ENCODE data around the gene PAXX. TPM values are rescaled to one million over a fixed set of nuclear protein-coding genes. Genes with fewer than 3 reads are reported as not detected.

Gene PAXX
- polyA plus RNA-seq, 4 donors = 26.9 to 46.1 (median 31.5) TPM

DNA sequence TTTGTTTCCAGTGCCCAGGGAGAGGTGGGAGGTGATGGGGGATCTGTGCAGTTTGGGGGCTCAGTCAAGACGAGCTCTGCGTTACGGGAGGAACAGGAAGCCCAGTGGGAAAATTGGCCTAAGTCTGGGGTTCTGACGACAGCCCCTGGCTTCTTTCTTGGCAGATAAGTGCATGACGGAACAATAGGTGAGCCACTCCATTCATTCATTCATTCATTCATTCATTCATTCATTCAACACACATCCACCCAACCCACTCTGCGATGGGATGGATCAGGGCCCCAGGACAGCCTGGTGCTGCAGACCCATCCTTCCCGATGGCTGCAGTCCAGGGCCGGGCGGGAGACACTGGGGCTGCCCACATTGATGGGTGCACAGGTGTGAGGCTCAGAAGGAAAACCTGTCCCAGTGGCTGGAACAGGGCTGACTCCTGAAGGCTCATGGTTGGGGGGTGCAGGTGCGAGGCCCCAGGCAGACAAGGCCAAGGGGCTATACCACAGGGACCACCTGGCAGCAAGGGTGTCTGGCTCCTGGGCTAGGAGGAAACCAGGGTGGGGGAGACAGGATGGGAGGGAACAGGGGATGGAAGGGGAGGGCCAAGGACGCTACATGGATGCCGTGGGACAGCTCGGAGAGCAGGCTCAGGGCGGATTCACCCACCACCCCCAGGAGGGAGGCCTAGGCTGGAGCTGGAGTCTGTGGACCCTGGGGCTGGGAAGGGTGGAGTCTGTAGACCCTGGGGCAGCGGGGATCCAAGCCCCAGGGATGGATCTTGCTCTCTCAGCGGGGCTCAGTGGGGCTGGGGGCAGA, 11.3 kb upstream of the PAXX start:
- DNase-seq (ENCODE audit: low read depth in 4 of 4, low spot score in 3 of 4) = no peak

DNA sequence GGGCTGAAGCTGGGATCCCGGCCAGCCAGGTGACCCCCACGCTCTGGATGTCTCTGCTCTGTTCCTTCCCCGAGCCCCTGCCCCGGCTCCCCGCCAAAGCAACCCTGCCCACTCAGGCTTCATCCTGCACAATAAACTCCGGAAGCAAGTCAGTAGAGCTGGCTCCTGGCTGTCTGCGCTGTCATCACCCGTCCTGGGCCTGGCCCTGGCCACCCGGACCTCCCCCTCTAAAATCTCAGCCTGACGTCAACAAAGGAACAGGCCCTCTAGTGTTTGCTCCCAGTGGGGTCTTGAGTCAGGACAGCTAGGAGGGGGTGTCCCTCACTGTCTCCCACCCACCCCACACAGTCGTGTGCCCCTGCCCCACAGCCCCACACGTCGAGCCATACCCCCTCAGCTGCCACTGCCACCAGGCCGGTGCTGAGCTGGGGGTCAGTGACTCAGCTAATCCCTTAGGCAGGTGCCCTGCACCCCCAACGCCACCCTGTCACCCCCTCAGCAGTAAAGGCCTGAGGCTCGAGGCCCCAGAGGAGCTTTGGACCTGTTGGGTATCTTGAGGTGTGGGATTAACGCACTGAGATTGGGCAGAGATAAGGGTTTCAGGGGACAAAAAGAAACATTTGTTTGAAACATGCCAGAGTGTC, 10.5 kb upstream of the PAXX start:
- DNase-seq (ENCODE audit: low read depth in 4 of 4, low spot score in 3 of 4) = no peak

DNA sequence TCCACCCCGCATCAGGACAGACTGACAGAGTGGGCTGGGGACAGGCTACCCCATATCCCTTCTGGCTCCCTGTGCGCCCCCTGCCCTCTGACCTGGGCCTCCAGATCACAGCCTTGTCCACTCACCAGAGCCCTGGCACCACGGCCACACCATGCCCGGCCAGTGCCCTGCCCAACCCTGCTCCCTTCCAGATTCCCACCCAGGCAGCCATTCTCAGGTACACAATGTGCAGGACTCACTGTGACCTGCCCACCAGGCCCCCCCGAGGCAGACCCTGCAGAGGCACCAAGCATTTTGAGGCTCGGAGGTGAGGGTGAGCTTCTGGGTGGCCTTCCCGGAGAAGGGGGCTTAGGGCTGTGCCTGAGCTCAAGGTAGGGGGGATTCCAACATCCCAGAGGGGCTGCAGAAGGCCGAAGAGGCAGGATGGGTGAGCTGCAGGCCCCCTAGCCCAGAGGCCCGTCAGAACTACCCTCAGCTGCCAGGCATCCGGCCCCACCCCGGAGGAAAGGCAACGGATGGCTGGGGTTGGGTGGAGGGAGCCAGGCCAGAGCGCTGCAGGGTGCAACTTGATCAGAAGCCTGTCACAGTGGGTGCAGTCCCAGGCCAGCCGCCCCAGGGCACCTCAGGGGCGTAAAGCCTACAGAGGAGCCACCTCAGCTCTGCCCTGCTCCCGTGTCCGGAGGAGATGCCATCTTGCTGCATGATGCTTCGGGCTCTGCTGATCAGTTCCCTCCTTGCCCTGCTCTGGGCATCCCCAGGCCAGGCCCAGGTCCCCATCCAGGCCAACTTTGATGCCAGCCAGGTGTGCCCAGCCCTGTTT, 9.8 kb upstream of the PAXX start, which contains the start of gene LCNL1:
TSS of gene LCNL1 (plus strand) at position 762 of the 820 bp plus-strand sequence. CDS start 594 bp downstream, outside the sequence.
- DNase-seq (ENCODE audit: low read depth in 4 of 4, low spot score in 3 of 4) = no peak

DNA sequence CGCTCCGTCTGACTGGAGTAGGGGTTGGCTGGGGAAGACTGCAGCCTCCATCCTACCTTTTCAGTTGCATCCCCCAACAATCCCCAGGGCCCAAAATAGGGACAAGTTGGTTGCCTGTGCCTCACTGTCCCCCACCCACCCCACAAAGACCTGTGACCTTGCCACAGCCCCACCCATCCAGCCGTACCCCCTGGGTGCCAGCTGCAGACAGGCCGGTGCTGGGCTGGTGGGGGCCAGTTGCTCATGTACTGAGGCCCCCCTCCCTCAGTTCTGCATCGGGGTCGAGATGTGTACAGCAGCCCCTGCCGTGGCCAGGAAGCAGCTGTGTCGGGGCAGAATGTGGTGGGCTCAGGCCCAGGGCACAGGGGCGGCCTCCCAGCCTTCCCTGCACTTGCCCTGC, 9.1 kb upstream of the PAXX start:
- DNase-seq (ENCODE audit: low read depth in 4 of 4, low spot score in 3 of 4) = no peak

DNA sequence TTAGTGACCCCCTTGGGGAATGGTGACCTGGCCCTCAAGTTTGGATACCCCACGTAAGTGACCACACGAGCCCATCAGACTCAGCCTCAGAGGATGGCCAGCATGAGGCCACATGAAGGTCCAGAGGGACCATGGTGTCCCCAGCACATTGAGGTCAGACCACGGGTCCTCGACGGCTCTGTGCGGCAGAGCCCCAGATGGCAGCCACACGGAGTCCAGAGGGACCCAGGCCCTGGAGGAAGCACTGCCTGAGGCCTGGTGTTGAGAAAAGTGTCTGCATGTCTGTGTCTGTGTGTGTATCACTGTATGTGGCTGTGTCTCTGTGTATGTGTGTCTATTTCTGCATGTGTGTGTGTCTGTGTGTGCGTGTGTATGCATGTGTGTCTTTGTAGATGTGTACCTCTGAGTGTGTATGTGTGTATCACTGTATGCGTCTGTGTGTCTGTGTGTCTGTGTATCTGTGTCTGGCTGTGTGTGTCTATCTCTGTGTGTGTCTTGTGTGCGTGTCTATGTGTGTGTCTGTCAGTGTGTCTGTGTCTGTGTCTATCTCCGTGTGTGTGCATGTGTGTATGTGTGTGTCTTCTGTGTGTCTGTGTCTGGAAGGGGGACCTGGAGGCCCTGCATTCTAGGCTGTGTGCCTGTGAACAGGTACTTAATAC, 8.4 kb upstream of the PAXX start:
- no peak for DNase-seq (ENCODE audit: low read depth in 4 of 4, low spot score in 3 of 4)

DNA sequence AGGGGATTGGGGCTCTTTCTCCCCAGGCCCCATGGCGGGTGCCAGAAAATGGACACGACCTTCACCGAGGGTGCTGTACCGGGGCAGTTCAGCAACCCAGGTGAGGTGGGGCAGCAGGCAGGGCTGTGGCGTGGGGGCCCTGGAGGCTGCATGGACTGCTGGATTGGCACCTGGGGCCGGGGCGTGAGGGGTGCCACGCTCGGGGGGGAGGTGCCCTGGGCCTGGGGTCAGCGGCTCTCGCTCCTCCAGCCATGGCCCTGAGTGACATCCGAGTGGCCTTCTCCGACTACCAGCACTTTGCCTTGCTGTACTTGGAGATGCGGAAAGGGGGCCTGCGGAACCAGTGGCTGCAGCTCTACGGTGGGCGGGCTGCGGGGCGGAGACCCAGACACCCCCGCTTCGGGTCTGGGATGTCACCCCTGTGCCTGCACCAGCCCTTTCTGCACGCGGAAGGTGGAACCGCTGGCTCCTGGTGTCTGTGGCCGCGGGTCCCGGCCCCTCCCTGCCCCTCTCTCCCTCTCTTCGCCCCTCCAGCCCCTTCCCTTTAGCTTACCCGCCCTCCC, 7.7 kb upstream of the PAXX start:
- DNase-seq (ENCODE audit: low read depth in 4 of 4, low spot score in 3 of 4) = no peak

DNA sequence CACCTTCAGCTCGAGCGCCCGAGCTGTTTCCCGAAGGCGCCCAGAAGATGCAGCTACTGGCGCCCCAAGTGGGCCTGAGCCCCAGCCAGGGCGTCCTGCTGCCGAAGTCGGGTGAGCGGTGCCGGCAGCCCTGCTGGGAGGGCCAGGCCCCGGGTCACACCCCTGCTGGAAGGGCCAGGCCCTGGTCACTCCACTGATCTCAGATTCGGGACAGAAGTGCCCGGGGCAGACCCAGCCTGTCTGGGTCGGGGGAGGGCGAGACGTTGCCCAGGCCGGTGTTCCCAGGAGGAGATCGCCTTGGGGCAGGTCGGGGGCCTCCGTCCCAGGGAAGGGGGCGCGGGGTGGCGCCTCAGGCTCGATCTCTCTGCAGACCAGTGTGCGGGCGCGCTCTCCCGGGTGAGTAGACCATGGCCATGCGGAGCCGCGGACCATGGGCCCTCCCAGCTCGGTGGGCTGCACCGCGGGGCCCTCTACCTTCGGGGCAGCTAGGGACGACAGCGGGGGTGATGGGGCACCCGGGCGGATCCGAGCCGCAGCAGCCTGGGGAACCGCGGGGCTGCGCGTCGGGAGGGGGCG, 7.1 kb upstream of the PAXX start:
- DNase-seq (ENCODE audit: low read depth in 4 of 4, low spot score in 3 of 4) = no peak

DNA sequence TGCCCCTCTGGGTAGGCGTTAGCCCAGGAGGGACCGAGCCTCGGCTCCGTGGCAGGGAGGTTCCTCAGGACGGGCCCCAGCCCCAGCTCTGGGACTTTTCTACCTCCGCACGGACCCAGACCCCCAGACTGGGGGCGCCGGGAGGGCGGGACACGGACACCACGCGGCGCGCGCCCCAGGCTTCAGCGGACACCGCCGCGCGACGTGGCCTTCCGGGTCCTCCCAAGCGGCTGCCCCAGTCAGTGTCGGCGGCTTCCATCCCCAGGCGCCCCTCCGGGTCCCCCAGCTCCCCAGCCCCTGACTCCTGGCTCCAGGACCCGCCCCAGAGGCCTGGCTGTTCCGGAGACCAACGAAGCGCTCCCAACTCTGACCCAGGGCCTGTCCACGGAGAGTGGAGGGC, 6.4 kb upstream of the PAXX start:
- DNase-seq (ENCODE audit: low read depth in 4 of 4, low spot score in 3 of 4) = no peak

DNA sequence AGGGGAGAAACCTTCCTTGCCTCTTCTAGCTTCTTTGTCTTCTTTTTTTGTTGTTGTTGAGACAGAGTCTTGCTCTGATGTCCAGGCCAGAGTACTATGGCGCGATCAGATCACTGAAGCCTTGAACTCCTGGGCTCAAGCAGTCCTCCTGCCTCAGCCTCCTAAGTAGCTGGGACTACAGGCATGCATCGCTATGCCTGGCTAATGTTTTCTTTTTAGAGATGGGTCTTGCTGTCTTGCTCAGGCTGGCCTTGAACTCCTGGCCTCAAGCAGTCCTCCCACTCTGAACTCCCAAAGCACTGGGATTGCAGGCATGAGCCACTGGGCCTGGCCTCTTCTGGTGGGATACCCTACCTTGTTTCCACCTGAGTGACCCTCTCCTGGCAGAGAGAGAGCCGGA, 3.4 kb upstream of the PAXX start:
- DNase-seq (ENCODE audit: low read depth in 4 of 4, low spot score in 3 of 4) = no peak

DNA sequence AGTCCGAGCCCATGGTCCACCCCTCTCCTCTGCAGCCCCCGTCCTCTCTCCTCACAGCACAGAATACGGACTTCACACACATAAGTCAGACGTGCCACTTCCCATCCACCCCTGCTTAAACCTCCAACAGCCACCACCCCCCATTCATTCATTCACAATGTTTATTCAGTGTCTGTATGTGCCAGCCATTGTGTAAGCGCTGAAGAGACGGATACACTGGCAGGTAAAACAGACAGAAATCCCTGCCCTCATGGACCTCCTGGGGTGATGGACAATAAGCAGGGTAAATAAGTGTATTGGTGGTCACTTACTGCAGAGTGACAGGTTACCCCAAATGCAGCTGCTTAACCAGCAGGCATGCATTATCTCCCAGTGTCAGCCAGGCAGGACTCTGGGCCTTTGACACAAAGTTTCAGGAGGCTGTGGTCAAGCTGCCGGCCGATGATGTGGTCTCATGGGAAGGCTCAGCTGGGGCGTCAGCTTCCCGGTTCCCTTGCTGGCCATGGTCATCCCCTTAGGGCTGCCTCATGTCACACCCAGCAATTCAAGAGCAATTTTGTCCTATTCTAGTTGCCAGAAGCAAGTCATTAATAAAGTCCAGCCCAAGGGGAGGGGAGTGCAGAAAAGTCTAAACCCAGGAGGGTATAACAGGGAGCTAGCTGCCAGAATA, 1.8 kb upstream of the PAXX start:
- no peak for DNase-seq (ENCODE audit: low read depth in 4 of 4, low spot score in 3 of 4)

DNA sequence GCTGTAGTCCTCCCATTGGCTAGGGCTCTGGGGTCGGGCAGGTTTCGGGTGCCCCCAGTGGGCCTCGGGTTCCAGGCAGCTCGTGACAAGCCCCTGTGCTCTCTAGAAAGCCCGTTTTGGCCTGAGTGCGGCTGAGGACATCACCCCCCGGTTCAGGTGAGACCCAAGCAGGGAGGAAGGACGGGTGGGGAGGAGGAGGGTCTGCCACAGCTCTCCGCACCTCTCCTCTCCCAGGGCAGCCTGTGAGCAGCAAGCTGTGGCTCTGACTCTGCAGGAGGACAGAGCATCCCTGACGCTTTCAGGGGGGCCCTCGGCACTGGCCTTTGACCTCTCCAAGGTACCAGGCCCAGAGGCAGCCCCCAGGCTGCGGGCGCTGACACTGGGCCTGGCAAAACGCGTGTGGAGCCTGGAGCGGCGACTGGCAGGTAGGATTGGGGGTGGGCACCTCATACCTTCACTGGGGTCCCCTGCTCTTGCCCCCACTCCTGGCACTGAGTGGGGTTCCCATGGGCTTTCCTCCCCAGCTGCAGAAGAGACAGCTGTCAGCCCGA, 672 bp downstream of the PAXX start:
- DNase-seq (ENCODE audit: low read depth in 4 of 4, low spot score in 3 of 4) = no peak

DNA sequence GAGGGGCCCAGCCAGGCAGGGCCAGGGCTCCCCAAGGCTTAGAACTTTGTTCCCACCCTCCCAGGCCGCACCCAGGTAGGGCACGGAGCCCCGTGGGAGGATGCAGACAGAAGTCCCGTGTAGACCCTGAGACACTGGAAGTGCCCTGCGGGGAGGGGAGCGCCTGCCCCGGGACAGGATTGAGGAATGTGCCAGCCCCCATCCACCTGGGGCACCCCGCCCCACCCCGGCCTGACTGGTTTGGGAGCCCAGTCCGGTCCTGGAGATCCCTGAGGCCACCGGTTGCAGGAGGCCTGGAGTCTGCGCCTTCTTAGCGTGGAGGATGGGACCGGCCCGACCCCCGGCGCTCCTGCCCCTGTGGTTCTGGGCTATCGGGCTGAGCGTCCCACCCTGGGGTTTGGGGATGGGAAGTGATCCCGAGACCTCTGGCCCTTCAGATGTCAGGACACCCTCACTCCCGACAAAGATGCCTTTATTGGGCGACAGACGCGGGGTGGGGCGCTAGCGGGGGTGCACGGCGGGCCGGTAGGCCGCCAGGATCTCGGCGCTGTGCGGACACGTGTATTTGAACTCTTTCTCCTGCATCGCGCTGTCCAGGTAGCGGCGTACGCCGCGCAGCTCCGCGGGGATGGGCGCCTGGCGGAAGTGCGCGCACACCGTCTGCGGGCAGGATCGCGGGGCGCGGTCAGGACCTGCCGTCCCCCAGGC, 2.1 kb downstream of the PAXX start:
- DNase-seq (ENCODE audit: low read depth in 4 of 4, low spot score in 3 of 4) = no peak

DNA sequence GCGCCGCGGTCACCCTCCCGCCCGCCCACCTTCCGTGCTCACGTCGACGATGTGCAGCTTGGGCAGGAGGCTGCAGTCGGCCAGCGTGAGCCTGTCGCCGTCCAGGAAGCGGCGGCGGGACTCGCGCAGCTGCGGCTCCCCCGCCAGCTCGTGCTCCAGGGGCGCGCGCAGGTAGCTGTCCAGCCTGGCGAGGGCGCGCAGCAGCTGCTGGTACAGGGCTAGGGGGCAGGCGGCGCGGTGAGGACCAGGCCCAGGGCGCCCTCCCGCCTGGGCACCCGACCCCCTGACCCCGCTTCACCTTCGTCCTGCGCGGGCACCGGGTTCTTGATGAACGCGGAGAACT, 2.6 kb downstream of the PAXX start:
- DNase-seq (ENCODE audit: low read depth in 4 of 4, low spot score in 3 of 4) = no peak

DNA sequence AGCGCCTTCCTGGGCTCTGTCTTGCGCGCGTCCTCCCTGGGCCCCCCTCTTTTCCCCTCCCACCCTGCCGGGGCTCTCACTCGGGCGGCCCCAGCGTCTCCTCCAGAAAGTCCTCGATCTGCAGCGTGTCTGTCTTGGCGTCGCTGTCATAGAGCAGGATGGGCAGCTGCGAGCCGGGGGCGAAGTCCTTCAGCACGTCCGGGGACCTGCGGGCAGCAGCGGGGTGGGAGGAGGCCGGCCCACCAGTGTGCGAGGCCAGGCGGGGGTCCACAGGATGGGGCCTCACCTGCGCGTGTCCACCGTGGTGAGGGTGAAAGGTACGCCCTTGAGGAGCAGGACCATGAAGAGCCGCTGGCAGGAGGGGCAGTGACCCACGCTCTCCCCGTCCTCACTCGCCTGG, 3.1 kb downstream of the PAXX start:
- DNase-seq (ENCODE audit: low read depth in 4 of 4, low spot score in 3 of 4) = no peak

DNA sequence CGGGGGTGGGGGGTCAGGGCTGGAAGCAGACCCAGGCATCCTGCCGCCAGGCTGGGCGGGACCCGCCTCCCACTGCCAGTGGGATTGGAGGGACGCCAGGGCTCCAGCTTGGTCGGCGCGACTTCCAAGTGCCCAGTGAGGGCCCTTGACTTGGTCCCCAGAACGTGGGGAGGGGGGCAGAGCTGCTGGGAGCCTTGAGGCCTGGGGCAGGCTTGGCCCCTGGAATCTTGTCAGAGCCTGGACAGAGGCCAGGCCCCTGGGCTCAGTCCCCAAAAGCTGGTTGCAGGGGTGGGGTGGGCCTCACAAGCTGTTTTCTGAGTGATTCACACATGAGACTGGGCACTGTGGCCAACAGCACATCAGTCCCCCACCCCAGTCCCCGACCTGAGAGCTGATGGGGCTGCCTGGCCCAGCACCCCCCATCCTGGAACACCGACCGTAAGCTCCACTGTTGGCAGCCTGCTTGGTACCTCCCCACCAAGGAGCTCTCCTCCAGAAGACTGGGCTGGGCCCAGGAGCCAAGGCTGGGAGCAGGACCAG, 3.6 kb downstream of the PAXX start:
- DNase-seq (ENCODE audit: low read depth in 4 of 4, low spot score in 3 of 4) = no peak

DNA sequence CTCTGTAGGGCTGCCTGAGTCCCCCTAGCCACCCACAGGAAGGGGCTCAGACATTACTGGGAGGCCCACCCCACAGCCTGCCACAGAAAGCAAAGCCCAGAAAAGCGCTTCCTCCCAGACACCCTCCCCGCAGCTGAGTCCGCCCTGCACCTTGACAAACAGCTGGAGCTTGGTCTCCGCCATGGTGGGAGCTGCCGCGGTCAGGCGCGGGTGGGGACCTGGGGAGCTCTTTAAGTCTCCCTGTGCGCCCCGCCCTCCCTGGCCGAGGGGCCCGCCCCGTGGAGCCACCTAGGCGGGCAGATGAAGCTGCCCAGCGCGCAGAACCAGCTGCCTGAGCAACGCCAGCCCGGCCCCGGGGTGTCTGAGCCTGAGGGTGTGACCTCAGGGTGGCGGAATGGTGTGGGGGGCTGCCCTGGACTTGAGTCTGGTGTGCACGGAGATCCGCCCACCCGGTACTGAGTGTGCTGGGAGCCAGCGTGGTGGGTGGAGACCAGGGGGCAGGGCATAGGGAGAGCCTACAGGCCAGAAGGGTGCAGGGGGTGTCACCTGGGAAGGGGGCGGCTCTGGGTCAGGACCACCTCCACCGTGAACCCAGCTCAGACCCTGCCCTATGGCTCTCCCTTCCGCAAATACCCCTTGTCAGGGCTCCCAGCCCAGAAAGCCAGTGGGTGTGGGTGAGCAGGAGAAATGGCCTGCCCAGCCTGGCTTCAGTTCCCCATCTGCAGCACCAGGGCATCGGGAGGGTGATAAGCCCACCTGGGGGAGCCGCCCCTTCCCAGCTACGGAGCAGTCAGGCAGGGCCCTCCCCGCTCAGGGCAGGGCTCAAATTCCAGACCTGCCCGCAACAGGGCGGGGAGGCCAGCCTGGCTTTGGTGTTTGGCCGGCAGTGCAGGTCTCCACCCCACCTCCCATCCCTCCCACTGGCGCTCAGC, 4.4 kb downstream of the PAXX start, which contains the start of gene CLIC3:
TSS of gene CLIC3 (minus strand) at position 208 of the 932 bp plus-strand sequence. CDS start at position 183, 25 bp downstream.
- no peak for DNase-seq (ENCODE audit: low read depth in 4 of 4, low spot score in 3 of 4)

DNA sequence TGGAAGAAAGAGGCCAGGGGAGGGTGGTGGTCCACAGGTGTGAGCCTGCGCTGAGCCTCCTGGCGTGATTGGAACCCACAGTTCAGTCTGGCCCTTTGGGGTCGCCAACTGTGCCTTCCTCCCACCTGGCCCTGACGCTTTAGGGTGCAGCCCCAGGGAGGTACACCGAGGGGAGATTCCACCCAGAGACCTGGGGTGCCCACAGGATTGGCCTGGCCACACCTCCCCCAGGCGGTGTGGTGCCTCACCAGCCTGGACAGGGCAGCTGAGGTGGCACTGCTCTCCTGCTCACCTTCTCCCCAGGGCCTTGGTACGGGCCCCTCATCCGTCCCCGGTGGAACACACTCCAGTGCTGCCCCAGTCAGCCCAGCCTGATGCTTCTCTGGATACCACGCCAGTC, 5.1 kb downstream of the PAXX start:
- DNase-seq (ENCODE audit: low read depth in 4 of 4, low spot score in 3 of 4) = no peak
